NCI-H774 (cell line): ENCODE measurements around the gene RTN4R.

Experiments used
- DNase-seq: peaks from one replicate; lab custom pipeline; 2025; lab: John Stamatoyannopoulos, UW

RTN4R gene

DNA sequence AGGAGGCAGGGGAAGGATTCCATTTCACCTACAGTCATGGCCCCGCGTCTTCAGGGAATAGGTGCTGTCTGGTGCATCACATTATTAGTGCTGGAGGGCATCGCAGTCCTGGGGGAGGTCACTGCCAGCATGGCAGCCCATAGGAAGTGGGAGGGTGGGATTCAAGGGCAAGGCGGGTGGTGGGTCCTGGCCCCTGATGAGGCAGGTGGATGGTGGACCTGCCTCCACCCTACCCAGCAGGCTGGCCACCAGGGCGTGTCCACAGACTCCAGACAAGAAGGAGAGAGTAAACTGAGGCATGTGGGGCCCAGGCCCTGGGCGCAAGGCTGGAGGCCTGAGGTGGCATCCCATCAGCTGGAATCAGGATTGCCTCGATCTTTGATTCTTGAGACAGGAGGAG, 53.3 kb downstream of the RTN4R start:
- DNase-seq = no peak

DNA sequence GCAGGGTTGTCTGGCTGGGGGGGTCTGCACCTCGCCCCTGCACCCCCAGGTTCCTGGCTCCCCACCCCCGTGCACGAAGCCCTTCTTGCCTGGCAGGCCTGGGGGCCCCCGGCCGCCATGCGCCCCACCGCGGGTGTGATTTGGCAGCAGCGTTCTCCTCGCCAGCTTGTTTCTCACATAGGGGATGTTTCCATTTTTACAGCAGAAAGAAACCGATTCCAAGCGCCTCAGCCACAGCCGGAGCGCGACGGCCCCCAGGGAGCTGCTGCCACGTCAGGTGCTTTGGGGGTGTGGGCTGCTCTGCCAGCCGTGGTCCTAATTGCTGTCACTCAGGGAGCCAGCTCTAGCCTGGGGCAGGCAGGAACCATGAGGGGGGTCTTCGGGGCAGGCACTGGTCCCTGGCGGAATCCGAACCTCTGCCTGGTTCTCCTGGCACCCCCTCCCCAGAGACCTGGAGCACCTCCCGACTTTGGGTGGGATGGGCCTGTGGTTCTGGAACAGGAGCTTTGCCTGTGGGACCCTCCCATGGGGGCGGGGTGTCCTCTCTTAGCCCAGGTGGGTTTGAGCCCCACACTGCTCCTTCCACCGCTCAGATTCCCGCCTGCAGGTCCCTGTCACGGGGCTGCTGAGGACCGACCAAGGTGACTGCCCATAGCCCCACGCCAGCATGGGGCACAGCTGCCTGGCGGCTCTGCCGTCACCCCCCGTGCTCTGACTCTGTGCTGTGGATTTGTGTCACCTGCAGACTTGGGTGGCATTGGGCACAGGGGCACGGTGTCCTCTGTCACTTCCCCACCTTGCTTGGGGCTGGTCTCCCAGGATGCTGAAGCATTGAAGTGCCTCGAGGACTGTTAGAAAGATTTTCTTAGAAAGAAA, 54.0 kb downstream of the RTN4R start:
- no peak for DNase-seq

DNA sequence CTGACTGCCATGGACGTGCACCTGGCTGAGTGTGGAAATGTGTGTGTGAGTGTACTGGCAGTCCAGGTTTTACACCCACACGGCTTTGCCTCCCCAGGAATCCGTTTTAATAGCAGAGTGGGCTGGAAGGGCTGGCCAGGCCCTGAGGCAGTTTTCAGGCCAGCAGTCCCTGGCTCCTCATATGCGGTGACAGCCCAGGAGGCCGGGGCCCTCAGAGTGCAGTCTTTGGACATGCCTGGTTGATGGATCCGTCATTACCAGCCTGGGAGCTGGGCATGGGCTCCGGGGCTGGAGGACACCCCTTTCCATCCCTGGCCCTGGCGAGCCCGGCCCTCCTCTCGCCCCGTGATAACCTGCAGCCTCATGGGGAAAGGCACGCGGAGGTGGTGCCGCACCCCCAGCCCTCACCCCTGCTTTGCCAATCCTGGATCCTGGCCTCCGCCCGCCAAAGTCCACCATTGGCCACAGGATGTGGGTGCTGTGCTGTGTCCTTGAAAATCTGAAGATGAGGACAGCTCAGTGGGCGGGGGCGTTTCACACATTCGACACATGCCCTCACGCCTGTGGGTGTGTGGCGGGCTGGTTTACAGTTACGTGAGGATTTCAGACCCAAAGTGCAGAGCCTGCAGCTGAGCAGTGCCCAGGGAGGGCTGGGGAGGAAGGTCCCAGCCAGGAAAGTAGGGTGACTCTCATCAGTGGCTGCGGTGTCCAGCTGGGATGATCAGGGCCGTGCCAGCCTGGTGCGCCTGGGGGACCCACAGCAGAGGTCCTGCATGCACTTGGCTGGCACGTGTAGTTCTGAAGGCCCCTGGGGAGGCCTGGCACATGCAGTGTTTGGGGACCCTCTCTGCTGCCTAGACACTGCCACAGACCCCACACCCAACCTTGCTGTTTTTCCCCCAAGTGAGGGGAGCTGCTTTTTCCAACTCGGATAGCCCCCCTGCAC, 55.1 kb downstream of the RTN4R start:
- DNase-seq = no peak

DNA sequence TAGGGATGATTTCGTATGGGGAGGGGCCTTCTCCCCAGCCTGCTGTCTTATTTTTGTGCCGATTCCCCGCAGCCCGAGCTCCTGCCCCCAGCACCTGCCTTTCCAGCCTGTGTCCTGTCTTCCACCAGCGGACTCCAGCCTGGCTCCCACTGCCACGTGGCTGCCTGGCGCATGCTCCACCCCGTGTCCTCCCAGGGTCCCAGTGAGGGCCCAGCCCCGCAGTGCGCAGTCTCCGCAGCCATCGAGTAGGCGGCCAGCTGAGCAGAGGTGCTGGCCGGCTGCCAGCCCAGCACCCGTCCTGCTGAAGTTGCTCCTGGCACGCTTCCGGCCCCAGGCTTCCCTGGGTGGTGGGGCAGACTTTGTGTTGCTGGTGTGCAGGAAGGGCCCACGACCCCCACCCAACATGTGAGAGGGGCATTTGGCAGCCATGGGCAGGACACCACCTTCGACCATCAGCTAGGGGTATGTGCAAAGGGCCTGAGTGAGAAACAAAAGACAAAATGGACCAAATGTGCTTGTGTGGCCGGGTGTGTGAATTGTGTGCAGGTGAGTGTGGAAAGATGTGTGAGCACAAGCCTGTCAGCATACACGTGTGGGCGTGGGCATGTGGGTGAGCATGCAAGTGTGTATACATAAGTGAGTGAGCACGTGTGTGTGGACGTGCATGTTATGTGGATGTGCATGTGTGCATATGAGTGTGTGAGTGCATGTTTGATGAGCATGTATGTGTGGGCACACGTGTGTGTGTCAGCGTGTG, 55.9 kb downstream of the RTN4R start:
- DNase-seq = peak; percentile 75

DNA sequence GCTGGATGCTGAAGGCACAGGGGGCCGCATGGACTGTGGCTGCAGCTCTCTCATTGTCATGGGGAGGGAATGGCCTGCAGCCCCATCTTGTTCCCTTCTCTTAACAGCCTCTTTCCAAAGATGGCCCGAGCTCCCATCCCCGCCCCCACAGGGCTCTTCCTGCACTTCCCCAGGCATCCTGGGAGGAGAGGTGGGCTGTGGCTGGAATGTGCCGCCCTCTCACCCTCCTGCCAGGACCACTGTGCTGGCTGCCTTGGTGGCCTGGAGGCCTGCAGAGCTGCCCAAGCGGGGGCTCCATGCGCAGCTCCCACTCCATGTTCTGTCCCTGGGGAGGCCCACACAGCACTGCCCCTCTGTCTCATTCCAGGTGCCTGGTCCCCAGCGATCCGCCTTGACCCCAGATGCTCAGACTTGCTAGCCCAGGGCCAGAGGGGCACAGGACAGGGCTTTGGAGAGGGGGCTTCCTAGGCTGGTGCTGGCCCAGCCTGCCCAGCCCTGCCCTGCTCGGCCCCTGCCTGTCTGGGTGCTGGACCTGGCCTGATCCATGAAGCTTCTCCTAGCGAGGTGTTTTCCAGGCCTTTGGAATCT, 56.6 kb downstream of the RTN4R start:
- no peak for DNase-seq

DNA sequence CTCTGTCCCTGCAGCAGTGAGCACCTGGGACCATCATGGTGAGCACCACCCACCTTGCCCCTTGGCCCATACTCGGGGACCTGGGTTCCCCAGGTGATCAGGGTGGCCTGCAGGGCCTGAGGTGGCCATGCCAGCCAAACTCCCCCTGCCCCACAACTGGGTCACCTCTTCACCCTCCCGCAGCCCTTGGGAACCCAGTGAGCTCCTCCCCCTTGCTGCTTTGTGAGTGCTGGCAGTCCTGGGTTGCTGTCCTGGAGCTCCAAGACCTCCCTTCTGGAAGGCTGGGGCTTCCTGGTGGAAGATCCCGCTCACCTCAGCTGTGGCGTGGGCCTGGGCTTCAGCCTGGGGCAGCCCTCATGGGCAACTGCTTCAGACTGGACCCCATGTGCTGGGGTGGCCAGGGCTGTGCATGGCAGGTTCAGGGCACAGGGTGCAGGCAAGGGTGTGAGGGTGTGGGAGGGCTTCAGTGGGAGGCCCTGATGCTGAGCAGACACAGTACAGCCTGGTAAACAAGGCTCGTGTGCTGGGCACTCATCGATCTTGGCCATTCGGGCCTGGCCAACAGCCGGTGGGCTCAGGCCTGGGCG, 57.6 kb downstream of the RTN4R start:
- no peak for DNase-seq

DNA sequence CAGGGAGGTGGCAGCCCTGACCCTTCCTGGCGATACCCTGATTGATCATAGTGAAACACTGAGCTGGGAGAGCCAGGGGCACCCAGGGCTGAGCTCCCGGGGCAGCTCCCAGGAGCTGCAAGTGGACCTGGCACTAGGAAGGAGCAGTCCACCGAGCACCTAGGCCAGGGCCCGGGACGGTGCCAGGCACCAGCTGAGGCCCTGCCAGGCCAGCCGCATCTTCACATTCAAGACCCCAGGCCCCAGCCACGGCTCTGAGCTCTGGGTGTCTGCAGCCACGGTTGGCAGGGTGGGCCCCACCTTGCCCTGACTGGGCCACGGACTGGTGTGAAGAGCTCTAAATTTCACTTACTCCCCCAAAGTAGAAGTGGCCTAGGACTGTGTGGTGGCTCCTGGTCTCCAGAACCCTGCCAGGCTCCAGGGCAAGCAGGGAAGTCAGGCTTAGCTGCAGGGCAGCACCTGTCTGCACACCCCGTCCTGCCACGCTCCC, 58.3 kb downstream of the RTN4R start:
- no peak for DNase-seq

DNA sequence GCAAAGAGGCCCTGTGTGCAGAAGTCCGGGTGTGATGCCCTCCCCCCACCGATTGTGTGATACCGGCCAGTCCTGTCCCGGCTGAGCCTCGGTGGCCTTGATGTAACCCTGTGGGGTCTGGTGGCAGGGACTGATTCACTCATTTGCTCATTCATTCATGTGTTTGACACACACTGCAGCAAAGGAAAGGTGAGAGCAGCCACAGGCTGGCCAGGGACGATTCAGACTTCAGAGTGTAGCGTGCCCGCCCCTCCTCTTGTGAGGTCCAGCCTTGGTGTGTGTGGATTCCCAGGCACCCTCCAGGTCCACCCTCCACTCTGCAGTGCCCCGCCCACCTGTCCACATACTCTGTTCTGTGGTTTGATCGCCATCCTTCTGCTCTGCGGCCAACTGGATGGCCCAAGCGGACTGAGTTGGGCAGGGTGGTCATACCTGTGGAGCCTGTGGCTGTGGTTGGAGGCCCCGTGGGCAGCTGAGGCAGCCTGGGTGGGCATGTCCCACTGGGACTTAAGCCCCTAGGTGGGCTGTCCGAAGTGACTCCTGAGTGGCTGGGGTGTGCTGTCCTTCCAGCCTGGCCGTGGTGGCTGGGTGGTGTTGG, 59.3 kb downstream of the RTN4R start:
- no peak for DNase-seq

DNA sequence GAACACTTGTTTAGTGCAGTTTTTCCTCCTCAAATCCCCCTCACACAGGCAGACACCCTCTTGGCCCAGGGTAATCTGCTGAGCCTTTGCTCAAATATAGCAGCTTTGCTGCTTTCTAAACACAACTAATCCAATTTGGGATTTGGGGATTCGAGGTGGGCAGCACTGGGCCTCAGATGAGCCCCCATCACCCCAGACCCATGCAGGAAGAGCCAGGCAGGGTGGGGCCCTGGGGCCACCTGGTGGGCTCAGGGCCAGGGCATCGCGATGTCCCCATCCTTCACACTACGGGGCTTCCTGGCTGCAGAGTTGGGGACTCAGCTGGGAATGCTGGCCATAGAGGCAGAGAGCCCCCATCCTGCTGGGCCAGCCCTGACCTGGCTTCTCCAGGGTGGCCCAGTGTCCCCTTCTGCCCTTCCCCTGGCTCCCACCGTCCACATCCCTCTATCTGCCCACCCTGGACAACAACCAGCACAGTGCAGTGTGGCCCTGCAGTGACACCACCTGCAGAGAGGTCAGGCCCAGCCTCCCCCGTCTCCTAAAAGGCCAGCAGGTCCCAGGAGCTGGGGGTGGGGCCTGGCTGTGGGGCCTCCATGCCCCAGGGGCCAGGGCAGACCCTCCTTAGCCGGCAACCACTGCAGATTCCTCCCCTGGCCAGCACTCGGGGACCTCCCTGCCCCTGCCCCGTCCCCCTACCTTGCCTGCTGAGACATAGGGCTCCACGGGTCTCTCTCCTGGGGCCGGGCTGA, 60.7 kb downstream of the RTN4R start:
- DNase-seq = no peak

DNA sequence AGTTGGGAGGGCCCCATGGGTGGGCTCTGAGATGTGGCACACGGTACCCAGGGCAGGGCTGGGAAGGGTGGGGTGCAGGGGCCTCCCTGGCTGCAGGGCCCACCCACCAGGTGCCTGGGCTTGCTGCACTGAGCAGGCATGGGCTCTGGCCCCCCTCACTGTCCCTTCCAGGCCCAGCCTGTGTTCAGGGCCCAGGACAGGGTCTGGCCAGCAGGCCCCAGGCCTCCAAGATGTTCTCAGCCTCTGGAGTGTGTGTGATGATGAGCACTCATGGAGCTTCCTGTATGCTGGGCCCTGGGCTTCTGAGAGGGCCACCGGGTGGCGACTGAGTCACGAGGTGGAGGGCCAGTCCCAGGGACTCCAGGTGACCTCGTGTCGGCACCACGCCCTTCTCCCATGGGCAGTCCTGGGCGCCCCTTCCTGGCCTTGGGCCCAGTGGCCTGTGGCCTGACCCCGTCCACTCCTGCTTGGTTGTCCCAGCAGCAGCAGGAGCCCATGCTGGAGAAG, 61.4 kb downstream of the RTN4R start:
- no peak for DNase-seq

DNA sequence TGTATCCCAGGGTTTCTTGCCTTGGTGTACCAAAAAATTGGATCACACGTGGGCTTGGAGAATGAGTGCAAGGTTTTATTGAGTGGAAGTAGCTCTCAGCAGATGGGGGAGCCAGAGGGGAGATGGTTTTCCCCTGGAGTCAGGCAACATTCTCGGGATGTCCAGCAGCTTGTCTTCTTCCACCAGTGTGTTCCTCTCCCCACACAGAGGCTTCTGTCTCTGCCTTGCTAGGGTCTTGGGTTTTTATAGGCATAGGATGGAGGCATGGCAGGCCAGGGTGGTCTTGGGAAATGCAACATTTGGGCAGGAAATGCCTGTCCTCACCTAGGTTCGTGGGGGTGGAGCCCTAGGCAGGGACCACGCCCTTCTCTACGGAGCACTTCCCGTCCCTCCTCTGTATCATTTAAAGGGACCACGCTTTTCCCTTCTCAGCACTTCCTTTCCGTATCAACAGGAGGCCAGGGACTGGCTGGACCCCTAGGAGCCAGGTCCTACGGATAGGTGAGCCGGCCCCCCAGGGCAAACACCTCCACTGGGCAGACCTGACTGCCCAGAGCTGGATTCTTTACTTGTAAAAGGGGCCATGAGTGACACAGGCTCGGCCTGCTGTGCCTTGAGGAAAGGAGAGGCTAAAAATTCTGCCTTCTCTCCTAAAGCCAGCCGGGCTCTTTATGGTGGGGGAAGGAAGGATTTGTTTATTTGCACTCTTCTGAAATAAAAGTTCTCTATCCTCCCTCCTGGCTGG, 62.0 kb downstream of the RTN4R start:
- DNase-seq = no peak

DNA sequence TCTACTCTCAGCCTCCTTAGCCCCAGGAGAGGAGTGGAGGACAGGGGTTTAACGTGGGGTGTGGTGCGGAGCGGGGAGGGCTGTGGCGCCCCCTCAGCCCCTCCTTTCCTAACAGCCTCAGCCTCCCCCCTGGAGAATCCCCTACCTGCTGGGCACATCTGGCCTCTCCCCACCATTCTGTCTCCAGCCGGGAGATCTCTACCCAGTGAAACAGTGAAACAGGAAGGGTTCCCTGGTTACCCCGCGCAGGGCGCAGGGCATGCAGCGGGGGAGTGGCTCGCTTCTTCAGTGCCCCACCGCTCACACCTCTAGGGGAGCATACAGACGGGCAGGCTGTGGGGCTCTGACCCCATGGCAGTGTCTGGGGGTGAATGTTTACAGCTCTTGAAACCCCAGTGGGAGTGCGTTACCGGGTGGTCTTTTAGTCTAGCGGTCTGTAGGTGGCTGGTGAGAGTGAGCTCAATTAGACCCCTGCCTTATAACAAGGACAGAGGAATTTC, 62.6 kb downstream of the RTN4R start:
- no peak for DNase-seq

DNA sequence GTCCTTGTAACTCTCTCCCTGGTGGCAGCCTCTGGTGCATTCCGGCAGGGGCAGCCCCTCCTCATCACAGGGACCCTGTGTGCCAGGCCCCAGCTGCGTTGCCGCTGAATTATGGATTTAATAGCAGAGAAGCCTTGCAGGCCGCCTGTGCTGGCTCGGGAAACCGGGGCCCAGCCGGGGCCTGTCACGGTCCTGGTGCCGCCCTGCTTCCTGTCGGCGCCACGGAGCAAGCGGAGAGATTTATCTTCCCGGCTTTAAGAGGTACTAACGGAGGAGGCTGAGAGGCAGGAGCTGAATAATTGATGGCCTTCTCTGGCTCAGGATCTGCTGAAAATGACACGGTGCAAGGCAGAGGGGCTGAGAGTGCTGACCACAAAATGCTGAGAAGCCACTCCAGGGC, 63.3 kb downstream of the RTN4R start:
- DNase-seq = no peak

DNA sequence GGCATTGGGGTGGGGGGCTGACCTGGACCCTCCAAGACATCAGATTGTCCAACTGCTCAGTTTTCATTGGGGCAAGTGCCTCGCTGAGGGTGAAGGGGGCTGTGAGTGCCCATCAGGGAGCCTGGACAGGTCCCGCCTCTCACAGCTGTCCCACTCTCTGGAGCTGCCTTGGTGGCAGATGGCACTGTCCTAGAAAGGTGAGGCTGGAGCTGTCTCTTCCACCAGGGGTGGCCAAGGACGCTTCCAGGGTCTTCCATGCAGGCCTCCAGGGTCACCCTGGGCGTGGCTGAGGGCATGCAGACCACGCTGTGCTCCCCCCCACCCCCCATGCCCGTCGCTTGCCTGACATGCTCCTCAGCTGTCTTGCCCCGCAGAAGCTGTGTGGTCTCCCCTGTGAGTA, 63.8 kb downstream of the RTN4R start:
- no peak for DNase-seq

DNA sequence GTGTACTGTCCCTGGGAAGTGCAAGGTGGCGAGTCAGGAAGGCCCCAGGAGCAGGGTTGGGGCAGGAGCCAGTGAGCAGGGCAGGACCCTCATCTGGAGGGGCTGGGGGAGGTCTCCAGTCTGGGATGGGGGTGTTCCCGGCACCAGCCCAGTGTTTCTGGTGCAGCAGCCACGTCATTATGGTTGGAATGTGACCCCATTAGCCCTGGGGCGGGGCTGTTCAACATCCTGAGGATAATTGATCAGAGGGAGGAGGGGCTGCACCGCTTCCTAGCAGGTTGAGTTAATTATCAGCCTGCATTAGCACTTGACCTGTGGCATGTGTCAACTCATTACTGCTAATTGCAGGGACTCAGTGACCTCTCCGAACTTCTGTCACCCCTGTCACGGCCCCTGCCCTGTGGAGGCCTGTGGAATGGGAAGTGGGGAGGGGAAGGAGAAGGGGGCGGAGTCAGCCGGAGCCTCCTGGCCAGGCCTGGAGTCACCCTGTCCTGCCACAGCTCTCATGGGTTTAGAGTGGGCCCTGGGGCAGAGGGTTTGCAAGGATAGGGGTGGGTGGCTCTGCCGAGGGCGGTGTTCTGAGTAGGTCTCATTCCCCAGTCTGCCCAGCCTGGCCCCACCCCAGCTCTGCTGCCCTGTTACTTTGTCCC, 64.4 kb downstream of the RTN4R start:
- no peak for DNase-seq

DNA sequence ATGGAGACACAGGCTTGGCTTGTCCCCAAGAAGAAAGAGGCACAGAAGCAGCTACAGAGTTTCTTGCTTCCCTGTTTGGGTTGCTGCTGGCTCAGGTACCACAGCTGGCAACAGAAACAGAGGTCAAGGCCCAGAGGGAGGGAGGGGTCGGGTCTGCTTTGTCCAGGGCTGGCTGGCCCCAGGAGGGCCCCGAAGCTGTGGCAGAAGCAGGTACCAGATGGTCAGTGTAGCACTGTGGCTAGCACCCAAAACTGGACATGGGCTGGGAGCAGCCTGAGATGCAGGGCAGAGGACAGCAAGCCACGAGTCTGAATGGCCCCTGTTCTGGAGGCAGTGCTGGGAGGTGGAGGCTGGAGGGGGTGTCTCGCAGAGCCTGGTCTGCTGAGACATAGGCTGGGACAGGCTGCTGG, 65.0 kb downstream of the RTN4R start:
- DNase-seq = no peak

DNA sequence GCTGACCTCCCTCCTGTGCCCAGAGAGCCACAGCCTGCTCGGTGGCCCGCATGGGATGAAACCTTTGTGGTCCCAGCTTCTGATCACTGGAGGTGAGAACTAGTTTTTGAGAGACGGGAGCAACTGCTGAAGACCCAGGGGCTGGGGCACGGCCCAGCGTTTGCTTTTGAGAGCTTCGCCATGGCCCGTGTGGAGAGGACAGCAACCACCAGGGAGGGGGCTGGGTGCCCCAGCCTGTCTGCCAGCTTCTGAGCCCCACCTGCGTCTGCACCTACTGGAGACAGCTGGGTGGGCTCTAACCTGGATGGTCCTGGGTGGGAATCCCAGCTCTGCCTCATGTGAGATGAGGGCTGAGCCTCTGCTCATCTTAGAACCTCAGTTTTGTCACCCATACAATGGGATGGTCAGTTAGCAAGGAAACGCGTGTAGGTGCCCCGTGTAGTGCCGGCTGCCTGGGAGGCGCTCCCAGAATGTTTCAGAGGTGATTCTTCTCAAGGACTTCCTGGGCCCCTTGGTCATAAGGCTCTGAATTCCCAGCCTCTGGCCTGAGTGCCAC, 66.2 kb downstream of the RTN4R start:
- no peak for DNase-seq

DNA sequence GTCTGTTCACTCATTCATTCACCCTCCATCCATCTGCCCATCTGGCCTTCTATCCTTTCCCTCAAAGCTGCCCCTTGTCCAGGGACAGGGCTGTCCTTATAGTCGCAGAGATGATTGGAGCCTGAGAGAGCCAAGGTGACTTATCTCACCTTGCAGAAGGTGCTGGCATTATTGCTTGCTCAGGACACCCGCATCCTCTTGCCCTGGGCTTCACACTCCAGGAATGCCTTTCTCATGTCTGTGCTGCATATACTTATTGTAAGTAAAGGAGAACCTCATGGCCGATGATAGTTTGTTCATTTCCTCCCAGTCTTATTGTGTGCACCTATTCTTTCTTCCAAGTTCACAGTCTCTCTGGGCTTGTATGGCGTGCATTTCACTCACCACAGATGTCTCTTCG, 68.2 kb downstream of the RTN4R start:
- no peak for DNase-seq
